Keratinocyte (primary cell): ENCODE measurements around the gene CASKIN2. TPM values are rescaled to one million over a fixed set of nuclear protein-coding genes. Genes with fewer than 3 reads are reported as not detected.

Source experiments
- DNase-seq: peaks from one replicate; pipeline ENCODE4 v3.0.0-alpha.2; 2011; ENCODE audit warnings: low read depth, missing footprints, low spot score
- FAIRE-seq: peaks from 2 replicates; lab custom pipeline; 2011; peaks lifted over from hg19 to GRCh38; lab: Jason Lieb, UNC
- H2AFZ ChIP-seq: 2 replicates; pipeline ENCODE4 v1.6.0; 2012; ENCODE audit warnings: low read length, control low read depth, inconsistent platforms; ENCODE audit not compliant: control insufficient read depth
- H3K27ac ChIP-seq: 2 replicates; pipeline ENCODE4 v1.5.1; 2011; ENCODE audit warnings: low read length; ENCODE audit not compliant: control insufficient read depth, insufficient read depth
- H3K27me3 ChIP-seq: 3 replicates; pipeline ENCODE4 v1.6.0; 2011; ENCODE audit warnings: low read length; ENCODE audit not compliant: control insufficient read depth, insufficient read depth; ENCODE audit errors: extremely low read depth
- H3K36me3 ChIP-seq, 2 experiments: 2 replicates in 1 of 2; 3 replicates in 1 of 2; pipeline ENCODE4 v1.5.1; 2011; ENCODE audit warnings: low read length in 2 of 2, mild to moderate bottlenecking in 1 of 2; ENCODE audit not compliant: control insufficient read depth in 2 of 2, insufficient read depth in 2 of 2; ENCODE audit errors: extremely low read depth in 1 of 2
- H3K4me1 ChIP-seq: 3 replicates; pipeline ENCODE4 v1.5.1; 2011; ENCODE audit warnings: low read length; ENCODE audit not compliant: control insufficient read depth, insufficient read depth; ENCODE audit errors: extremely low read depth
- H3K4me2 ChIP-seq: 3 replicates; pipeline ENCODE4 v1.6.0; 2011; ENCODE audit warnings: low read depth, low read length; ENCODE audit not compliant: control insufficient read depth, insufficient read depth; ENCODE audit errors: extremely low read depth
- H3K4me3 ChIP-seq, 3 experiments: fragments of 200-600 bp in 1 of 3; sonication (generic) in 1 of 3; 2 replicates in 2 of 3; 3 replicates in 1 of 3; pipeline ENCODE4 v1.5.1; 2011 to 2016; ENCODE audit warnings: low read length in 3 of 3, mild to moderate bottlenecking in 3 of 3, control low read depth in 2 of 3, inconsistent platforms in 1 of 3, low read depth in 1 of 3, mixed read lengths in 1 of 3, mixed run types in 1 of 3, moderate library complexity in 1 of 3; ENCODE audit not compliant: control insufficient read depth in 2 of 3, insufficient read depth in 2 of 3; ENCODE audit errors: extremely low read depth in 1 of 3
- H3K79me2 ChIP-seq: 2 replicates; pipeline ENCODE4 v1.6.0; 2012; ENCODE audit warnings: low read length; ENCODE audit not compliant: control insufficient read depth, insufficient read depth
- H3K9ac ChIP-seq: 3 replicates; pipeline ENCODE4 v1.6.0; 2011; ENCODE audit warnings: low read length; ENCODE audit not compliant: control insufficient read depth, insufficient read depth; ENCODE audit errors: extremely low read depth
- H3K9me1 ChIP-seq: 3 replicates; pipeline ENCODE4 v1.6.0; 2011; ENCODE audit warnings: low read length; ENCODE audit not compliant: control insufficient read depth, insufficient read depth; ENCODE audit errors: extremely low read depth
- H3K9me3 ChIP-seq: 2 replicates; pipeline ENCODE4 v1.5.1; 2012; ENCODE audit warnings: low read depth, low read length; ENCODE audit not compliant: control insufficient read depth
- H4K20me1 ChIP-seq: 3 replicates; pipeline ENCODE4 v1.6.0; 2011; ENCODE audit warnings: low read length; ENCODE audit not compliant: control insufficient read depth, insufficient read depth; ENCODE audit errors: extremely low read depth
- CTCF ChIP-seq, 3 experiments: IDR thresholded peaks in 1 of 3; conservative IDR thresholded peaks in 1 of 3; optimal IDR thresholded peaks in 1 of 3; 2 replicates in 2 of 3; 3 replicates in 1 of 3; pipeline versions ENCODE3 to v1.5.1; 2011; ENCODE audit warnings: low read length in 3 of 3, mild to moderate bottlenecking in 3 of 3, moderate library complexity in 2 of 3, control low read depth in 1 of 3, inconsistent platforms in 1 of 3; ENCODE audit not compliant: insufficient read depth in 2 of 3; ENCODE audit errors: extremely low read depth in 1 of 3
- EZH2 ChIP-seq: IDR thresholded peaks from one replicate; pipeline ENCODE4 v1.6.1; 2012; ENCODE audit warnings: inconsistent platforms, mild to moderate bottlenecking, low read length, moderate library complexity
- dilution Hi-C: fragments of 300-500 bp; cut with MboI; formaldehyde crosslinking; loops from one replicate; pipeline ENCODE4 v1.7.0; 2020; ENCODE audit warnings: low sequenced_read_pairs; ENCODE audit not compliant: extremely low pct_ligation_motif_present
- polyA plus RNA-seq, 5 experiments: library from polyadenylated mRNA; depleted of rRNA in 3 of 5; stranded (reverse) in 3 of 5; stranded (forward) in 1 of 5; unstranded in 1 of 5; fragments of >200 nt; gene quantifications; 1 replicate in 1 of 5; 2 replicates in 3 of 5; 3 replicates in 1 of 5; pipeline versions ENCODE4 v1.2.1 to v1.2.3, GENCODE V29; 2011 to 2012; ENCODE audit warnings: missing spikeins in 2 of 5, low read depth in 1 of 5, low replicate concordance in 1 of 5

CASKIN2 gene
- polyA plus RNA-seq, 1 donor (not counting 4 experiments of a cell fraction or from before 2014, with no cell fraction given): 3.7 TPM

GRCh38 chr17:75547091-75547490 lies 31.8 kb upstream of the CASKIN2 start:
- FAIRE-seq (no peak), DNase-seq (no peak)
- Histone ChIP-seq H3K4me3 (no peak overlapping the region), H3K79me2 (no peaks in the 10 kb centered on the region), H3K36me3 (peaks cover 0 to 2% of the 10 kb centered on the region in 2 experiments), H3K4me1 (peaks cover 16% of the 10 kb centered on the region), H3K4me2 (no peak overlapping the region), H3K9me3 (no peaks in the 10 kb centered on the region), H3K27me3 (no peaks in the 10 kb centered on the region), H4K20me1 (peaks cover 2% of the 10 kb centered on the region), H3K9me1 (no peaks in the 10 kb centered on the region), H3K9ac (no peak overlapping the region), H3K27ac (no peak overlapping the region), H2AFZ (no peak overlapping the region)
- TF ChIP-seq EZH2 (no peak), CTCF (optimal IDR thresholded peaks at IDR 0.05 in 1 of 3, IDR thresholded peaks at IDR 0.05 in 1 of 3, conservative IDR thresholded peaks at IDR 0.05 in 1 of 3; ENCODE audit: extremely low read depth in 1 of 3, insufficient read depth in 2 of 3, low read length in 3 of 3) (no peak)
- dilution Hi-C loops: no loop called here

GRCh38 chr17:75546181-75546580 lies 30.8 kb upstream of the CASKIN2 start:
- no peak for TF ChIP-seq EZH2
- TF ChIP-seq CTCF (optimal IDR thresholded peaks at IDR 0.05 in 1 of 3, IDR thresholded peaks at IDR 0.05 in 1 of 3, conservative IDR thresholded peaks at IDR 0.05 in 1 of 3; ENCODE audit: extremely low read depth in 1 of 3, insufficient read depth in 2 of 3, low read length in 3 of 3): no peak
- H3K4me3 ChIP-seq: no peak overlapping the region
- no peaks in the 10 kb centered on the region for H3K79me2 ChIP-seq
- FAIRE-seq (no peak), DNase-seq (no peak)
- H3K9ac ChIP-seq: no peak overlapping the region
- H3K27ac ChIP-seq: no peak overlapping the region
- peaks cover 0 to 2% of the 10 kb centered on the region in 2 experiments for H3K36me3 ChIP-seq
- no peak overlapping the region for H3K4me2 ChIP-seq
- H3K27me3 ChIP-seq: no peaks in the 10 kb centered on the region
- dilution Hi-C loops: no loop called here
- H2AFZ ChIP-seq: no peak overlapping the region
- no peaks in the 10 kb centered on the region for H3K9me1 ChIP-seq
- H3K9me3 ChIP-seq: no peaks in the 10 kb centered on the region
- peaks cover 2% of the 10 kb centered on the region for H4K20me1 ChIP-seq
- H3K4me1 ChIP-seq: peaks cover 16% of the 10 kb centered on the region
